Liver (tissue), 9 donors: ENCODE measurements around the gene BOD1L1. TPM values are rescaled to one million over a fixed set of nuclear protein-coding genes. Genes with fewer than 3 reads are reported as not detected.

ENCODE experiments used
- DNase-seq: peaks from one replicate; pipeline ENCODE4 v3.0.0-alpha.2; 2017; ENCODE audit warnings: low spot score
- H3K27ac ChIP-seq, 2 donors: one replicate each; pipeline ENCODE4 v1.7.0; 2013; ENCODE audit warnings: inconsistent platforms in 2 of 2, low read length in 2 of 2, control low read depth in 1 of 2, low read depth in 1 of 2, mild to moderate bottlenecking in 1 of 2
- H3K27me3 ChIP-seq, 4 donors: one replicate each; pipeline versions ENCODE4 v1.6.1 to v1.7.0; 2013; ENCODE audit warnings: low read length in 3 of 4, inconsistent platforms in 1 of 4, mild to moderate bottlenecking in 1 of 4, moderate library complexity in 1 of 4; ENCODE audit not compliant: control insufficient read depth in 4 of 4, insufficient read depth in 4 of 4
- H3K36me3 ChIP-seq, 4 donors: one replicate each; pipeline versions ENCODE4 v1.6.1 to v1.7.0; 2013; ENCODE audit warnings: low read length in 3 of 4, mild to moderate bottlenecking in 3 of 4, low read depth in 1 of 4, moderate library complexity in 1 of 4; ENCODE audit not compliant: control insufficient read depth in 4 of 4, insufficient read depth in 3 of 4
- H3K4me1 ChIP-seq, 4 donors: one replicate each; pipeline versions ENCODE4 v1.6.1 to v1.7.0; 2013; ENCODE audit warnings: low read length in 3 of 4, mild to moderate bottlenecking in 3 of 4, moderate library complexity in 1 of 4; ENCODE audit not compliant: control insufficient read depth in 4 of 4, insufficient read depth in 4 of 4
- H3K4me3 ChIP-seq, 3 donors: one replicate each; pipeline versions ENCODE4 v1.6.1 to v1.7.0; 2013; ENCODE audit warnings: low read length in 3 of 3, control low read depth in 1 of 3, low read depth in 1 of 3, mild to moderate bottlenecking in 1 of 3
- H3K9ac ChIP-seq, 2 donors: one replicate each; pipeline ENCODE4 v1.7.0; 2013; ENCODE audit warnings: low read length in 2 of 2, mild to moderate bottlenecking in 2 of 2, moderate library complexity in 2 of 2, control low read depth in 1 of 2, low read depth in 1 of 2
- H3K9me3 ChIP-seq, 4 donors: one replicate each; pipeline versions ENCODE4 v1.6.1 to v1.7.0; 2013; ENCODE audit warnings: low read length in 3 of 4; ENCODE audit not compliant: control insufficient read depth in 4 of 4
- EGR1 ChIP-seq, 2 donors: IDR thresholded peaks; 2 replicates each; pipeline ENCODE4 v1.6.1; 2016 to 2018; ENCODE audit warnings: antibody characterized with exemption in 2 of 2, low read depth in 2 of 2
- FOXA1 ChIP-seq: IDR thresholded peaks from 2 replicates; pipeline ENCODE4 v1.6.1; 2016; ENCODE audit warnings: antibody characterized with exemption
- FOXA2 ChIP-seq: IDR thresholded peaks from 2 replicates; pipeline ENCODE4 v1.6.1; 2016; ENCODE audit warnings: antibody characterized with exemption
- GABPA ChIP-seq, 2 donors: IDR thresholded peaks in 1 of 2; conservative IDR thresholded peaks in 1 of 2; 2 replicates each; pipeline ENCODE4 v1.6.1; 2016; ENCODE audit warnings: antibody characterized with exemption in 2 of 2, mild to moderate bottlenecking in 1 of 2, moderate library complexity in 1 of 2
- HNF4A ChIP-seq, 2 donors: conservative IDR thresholded peaks; 2 replicates each; pipeline ENCODE4 v1.6.1; 2016; ENCODE audit warnings: antibody characterized with exemption in 2 of 2, mild to moderate bottlenecking in 2 of 2
- HNF4G ChIP-seq: IDR thresholded peaks from 2 replicates; pipeline ENCODE4 v1.6.1; 2016; ENCODE audit warnings: antibody characterized with exemption
- JUND ChIP-seq, 2 donors: IDR thresholded peaks; 2 replicates each; pipeline ENCODE4 v1.6.1; 2016; ENCODE audit warnings: antibody characterized with exemption in 2 of 2
- NR2F2 ChIP-seq: IDR thresholded peaks from 2 replicates; pipeline ENCODE4 v1.6.1; 2016; ENCODE audit warnings: antibody characterized with exemption
- RAD21 ChIP-seq, 2 donors: IDR thresholded peaks; 2 replicates each; pipeline ENCODE4 v1.6.1; 2016; ENCODE audit warnings: antibody characterized with exemption in 2 of 2, mild to moderate bottlenecking in 2 of 2
- RXRA ChIP-seq, 2 donors: IDR thresholded peaks; 2 replicates each; pipeline ENCODE4 v1.6.1; 2017 to 2018; ENCODE audit warnings: antibody characterized with exemption in 2 of 2, mild to moderate bottlenecking in 1 of 2
- SP1 ChIP-seq: IDR thresholded peaks from 2 replicates; pipeline ENCODE4 v1.6.1; 2018; ENCODE audit warnings: antibody characterized with exemption, mild to moderate bottlenecking
- TAF1 ChIP-seq: conservative IDR thresholded peaks from 2 replicates; pipeline ENCODE4 v1.6.1; 2016; ENCODE audit warnings: antibody characterized with exemption, mild to moderate bottlenecking
- YY1 ChIP-seq: IDR thresholded peaks from 2 replicates; pipeline ENCODE4 v1.6.1; 2016; ENCODE audit warnings: antibody characterized with exemption, mild to moderate bottlenecking
- WGBS: extraction: QIAGEN DNeasy Blood & Tissue Kit; methylation state at CpG from one replicate; pipeline ENCODE4 v1.1.7; 2013; 5-methylcytosine and 5-hydroxymethylcytosine counted together
- polyA plus RNA-seq, 2 donors: library from polyadenylated mRNA; stranded (reverse) in 1 of 2; unstranded in 1 of 2; fragments of 200-250 nt in 1 of 2; fragments of >200 nt in 1 of 2; fragmentation: Nextera tagmentation in 1 of 2; extraction: Ambion mirVana in 1 of 2; gene quantifications; one replicate each; pipeline versions ENCODE4 v1.2.1 to v1.2.3, GENCODE V29; 2013 to 2015
- total RNA-seq, 2 donors: library from RNA; depleted of rRNA; stranded (reverse); fragments of >200 nt; gene quantifications; one replicate each; pipeline ENCODE4 v1.2.3, GENCODE V29; 2014
- TF ChIP-seq, protein P1 (sequence below): fragments of 150-350 bp; IDR thresholded peaks from 2 replicates; pipeline ENCODE4 v1.5.1; 2017; ENCODE audit warnings: improper control_type of control experiment, low read depth, low read length; ENCODE audit not compliant: missing input control
- TF ChIP-seq, protein P2 (sequence below): IDR thresholded peaks from 2 replicates; pipeline ENCODE4 v1.6.1; 2016; ENCODE audit warnings: antibody characterized with exemption
- TF ChIP-seq, protein P3 (sequence below): IDR thresholded peaks from 2 replicates; pipeline ENCODE4 v1.6.1; 2016; ENCODE audit warnings: antibody characterized with exemption
- TF ChIP-seq, protein P4 (sequence below): IDR thresholded peaks from 2 replicates; pipeline ENCODE4 v1.6.1; 2016; ENCODE audit warnings: antibody characterized with exemption, mild to moderate bottlenecking
- TF ChIP-seq, protein P5 (sequence below): IDR thresholded peaks from 2 replicates; pipeline ENCODE4 v1.6.1; 2016; ENCODE audit warnings: antibody characterized with exemption
- donor health status: healthy.
- donor health status: healthy.
- donor health status: healthy.
- donor health status: healthy.
- donor health status: healthy.

The BOD1L1 gene
- total and polyA plus RNA-seq, 4 donors: 4.1 to 19.2 (median 10.2) TPM

DNA sequence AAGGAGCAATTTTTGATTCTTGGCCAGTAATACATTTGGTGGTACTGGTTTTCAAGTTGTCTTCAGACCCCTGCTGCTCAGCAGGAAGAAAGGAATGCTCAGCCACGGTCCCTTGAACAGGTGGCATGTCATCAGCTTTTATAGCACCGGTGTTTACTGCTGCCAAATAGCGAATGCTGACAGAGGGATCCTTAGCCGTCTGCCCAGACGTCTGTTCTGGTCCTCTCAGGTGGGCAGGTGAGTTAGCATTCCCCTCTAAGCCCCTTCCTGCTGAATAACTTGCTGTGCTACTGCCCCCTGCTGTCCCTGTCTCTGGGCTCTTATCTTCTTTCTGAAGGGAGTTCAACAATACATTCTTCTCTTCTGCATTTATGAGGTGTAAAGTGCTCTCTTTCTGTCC lies 28.4 kb downstream of the BOD1L1 start:
- no peaks in the 10 kb centered on the region for H3K27me3 ChIP-seq
- H3K4me1 ChIP-seq: no peaks in the 10 kb centered on the region
- WGBS: 83% methylated on average over 5 of the region's 5 CpGs
- no peak overlapping the region for H3K9ac ChIP-seq
- DNase-seq: no peak
- no peak overlapping the region for H3K27ac ChIP-seq
- no peaks in the 10 kb centered on the region for H3K9me3 ChIP-seq
- H3K4me3 ChIP-seq: no peak overlapping the region
- H3K36me3 ChIP-seq: peaks cover 6 to 64% (median 34%) of the 10 kb centered on the region in 4 donors
- TF ChIP-seq FOXA2 (no peak), HNF4A (conservative IDR thresholded peaks at IDR 0.05) (no peak), EGR1 (IDR thresholded peaks at IDR 0.05; ENCODE audit: low read depth in 2 of 2) (no peak), NR2F2 (no peak), TAF1 (no peak), HNF4G (no peak), YY1 (no peak), FOXA1 (no peak), JUND (IDR thresholded peaks at IDR 0.05) (no peak), GABPA (IDR thresholded peaks at IDR 0.05 in 1 of 2, conservative IDR thresholded peaks at IDR 0.05 in 1 of 2) (no peak), RAD21 (IDR thresholded peaks at IDR 0.05) (no peak), SP1 (no peak), RXRA (IDR thresholded peaks at IDR 0.05) (no peak)
- TF ChIP-seq, protein P1, sequence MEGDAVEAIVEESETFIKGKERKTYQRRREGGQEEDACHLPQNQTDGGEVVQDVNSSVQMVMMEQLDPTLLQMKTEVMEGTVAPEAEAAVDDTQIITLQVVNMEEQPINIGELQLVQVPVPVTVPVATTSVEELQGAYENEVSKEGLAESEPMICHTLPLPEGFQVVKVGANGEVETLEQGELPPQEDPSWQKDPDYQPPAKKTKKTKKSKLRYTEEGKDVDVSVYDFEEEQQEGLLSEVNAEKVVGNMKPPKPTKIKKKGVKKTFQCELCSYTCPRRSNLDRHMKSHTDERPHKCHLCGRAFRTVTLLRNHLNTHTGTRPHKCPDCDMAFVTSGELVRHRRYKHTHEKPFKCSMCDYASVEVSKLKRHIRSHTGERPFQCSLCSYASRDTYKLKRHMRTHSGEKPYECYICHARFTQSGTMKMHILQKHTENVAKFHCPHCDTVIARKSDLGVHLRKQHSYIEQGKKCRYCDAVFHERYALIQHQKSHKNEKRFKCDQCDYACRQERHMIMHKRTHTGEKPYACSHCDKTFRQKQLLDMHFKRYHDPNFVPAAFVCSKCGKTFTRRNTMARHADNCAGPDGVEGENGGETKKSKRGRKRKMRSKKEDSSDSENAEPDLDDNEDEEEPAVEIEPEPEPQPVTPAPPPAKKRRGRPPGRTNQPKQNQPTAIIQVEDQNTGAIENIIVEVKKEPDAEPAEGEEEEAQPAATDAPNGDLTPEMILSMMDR: no peak
- TF ChIP-seq, protein P2, sequence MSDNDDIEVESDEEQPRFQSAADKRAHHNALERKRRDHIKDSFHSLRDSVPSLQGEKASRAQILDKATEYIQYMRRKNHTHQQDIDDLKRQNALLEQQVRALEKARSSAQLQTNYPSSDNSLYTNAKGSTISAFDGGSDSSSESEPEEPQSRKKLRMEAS: no peak
- TF ChIP-seq, protein P3, sequence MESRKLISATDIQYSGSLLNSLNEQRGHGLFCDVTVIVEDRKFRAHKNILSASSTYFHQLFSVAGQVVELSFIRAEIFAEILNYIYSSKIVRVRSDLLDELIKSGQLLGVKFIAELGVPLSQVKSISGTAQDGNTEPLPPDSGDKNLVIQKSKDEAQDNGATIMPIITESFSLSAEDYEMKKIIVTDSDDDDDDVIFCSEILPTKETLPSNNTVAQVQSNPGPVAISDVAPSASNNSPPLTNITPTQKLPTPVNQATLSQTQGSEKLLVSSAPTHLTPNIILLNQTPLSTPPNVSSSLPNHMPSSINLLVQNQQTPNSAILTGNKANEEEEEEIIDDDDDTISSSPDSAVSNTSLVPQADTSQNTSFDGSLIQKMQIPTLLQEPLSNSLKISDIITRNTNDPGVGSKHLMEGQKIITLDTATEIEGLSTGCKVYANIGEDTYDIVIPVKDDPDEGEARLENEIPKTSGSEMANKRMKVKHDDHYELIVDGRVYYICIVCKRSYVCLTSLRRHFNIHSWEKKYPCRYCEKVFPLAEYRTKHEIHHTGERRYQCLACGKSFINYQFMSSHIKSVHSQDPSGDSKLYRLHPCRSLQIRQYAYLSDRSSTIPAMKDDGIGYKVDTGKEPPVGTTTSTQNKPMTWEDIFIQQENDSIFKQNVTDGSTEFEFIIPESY: no peak
- TF ChIP-seq, protein P4, sequence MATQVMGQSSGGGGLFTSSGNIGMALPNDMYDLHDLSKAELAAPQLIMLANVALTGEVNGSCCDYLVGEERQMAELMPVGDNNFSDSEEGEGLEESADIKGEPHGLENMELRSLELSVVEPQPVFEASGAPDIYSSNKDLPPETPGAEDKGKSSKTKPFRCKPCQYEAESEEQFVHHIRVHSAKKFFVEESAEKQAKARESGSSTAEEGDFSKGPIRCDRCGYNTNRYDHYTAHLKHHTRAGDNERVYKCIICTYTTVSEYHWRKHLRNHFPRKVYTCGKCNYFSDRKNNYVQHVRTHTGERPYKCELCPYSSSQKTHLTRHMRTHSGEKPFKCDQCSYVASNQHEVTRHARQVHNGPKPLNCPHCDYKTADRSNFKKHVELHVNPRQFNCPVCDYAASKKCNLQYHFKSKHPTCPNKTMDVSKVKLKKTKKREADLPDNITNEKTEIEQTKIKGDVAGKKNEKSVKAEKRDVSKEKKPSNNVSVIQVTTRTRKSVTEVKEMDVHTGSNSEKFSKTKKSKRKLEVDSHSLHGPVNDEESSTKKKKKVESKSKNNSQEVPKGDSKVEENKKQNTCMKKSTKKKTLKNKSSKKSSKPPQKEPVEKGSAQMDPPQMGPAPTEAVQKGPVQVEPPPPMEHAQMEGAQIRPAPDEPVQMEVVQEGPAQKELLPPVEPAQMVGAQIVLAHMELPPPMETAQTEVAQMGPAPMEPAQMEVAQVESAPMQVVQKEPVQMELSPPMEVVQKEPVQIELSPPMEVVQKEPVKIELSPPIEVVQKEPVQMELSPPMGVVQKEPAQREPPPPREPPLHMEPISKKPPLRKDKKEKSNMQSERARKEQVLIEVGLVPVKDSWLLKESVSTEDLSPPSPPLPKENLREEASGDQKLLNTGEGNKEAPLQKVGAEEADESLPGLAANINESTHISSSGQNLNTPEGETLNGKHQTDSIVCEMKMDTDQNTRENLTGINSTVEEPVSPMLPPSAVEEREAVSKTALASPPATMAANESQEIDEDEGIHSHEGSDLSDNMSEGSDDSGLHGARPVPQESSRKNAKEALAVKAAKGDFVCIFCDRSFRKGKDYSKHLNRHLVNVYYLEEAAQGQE: no peak
- TF ChIP-seq, protein P5, sequence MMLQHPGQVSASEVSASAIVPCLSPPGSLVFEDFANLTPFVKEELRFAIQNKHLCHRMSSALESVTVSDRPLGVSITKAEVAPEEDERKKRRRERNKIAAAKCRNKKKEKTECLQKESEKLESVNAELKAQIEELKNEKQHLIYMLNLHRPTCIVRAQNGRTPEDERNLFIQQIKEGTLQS: no peak
